Karpas-422 (cell line): ENCODE results near the gene PDSS1. TPM values are rescaled to one million over a fixed set of nuclear protein-coding genes. Genes with fewer than 3 reads are reported as not detected.
A peak's percentile ranks its signal among the peaks of the same experiment; 100 is the strongest.

Experiments
- DNase-seq: peaks from one replicate; pipeline ENCODE4 v3.0.0-alpha.2; 2015
- H2AFZ ChIP-seq: fragments of 200-600 bp; sonication (generic); 2 replicates; pipeline ENCODE4 v1.6.1; 2014; ENCODE audit warnings: antibody characterized with exemption, low read length, mixed read lengths
- H3K27ac ChIP-seq: fragments of 200-600 bp; sonication (generic); 2 replicates; pipeline ENCODE4 v1.5.1; 2014; ENCODE audit warnings: mild to moderate bottlenecking, low read length, moderate library complexity
- H3K27me3 ChIP-seq: fragments of 200-600 bp; sonication (generic); 2 replicates; pipeline ENCODE4 v1.6.1; 2014; ENCODE audit warnings: low read length, mixed read lengths
- H3K36me3 ChIP-seq: fragments of 200-600 bp; sonication (generic); 2 replicates; pipeline ENCODE4 v1.6.1; 2014; ENCODE audit warnings: low read length, mixed read lengths; ENCODE audit not compliant: insufficient read depth
- H3K4me1 ChIP-seq: fragments of 200-600 bp; sonication (generic); 2 replicates; pipeline ENCODE4 v1.6.1; 2014; ENCODE audit warnings: mild to moderate bottlenecking, low read length, mixed read lengths
- H3K4me2 ChIP-seq: fragments of 200-600 bp; sonication (generic); 2 replicates; pipeline ENCODE4 v1.6.1; 2014; ENCODE audit warnings: low read length, low read depth, mild to moderate bottlenecking; ENCODE audit not compliant: poor library complexity, severe bottlenecking
- H3K4me3 ChIP-seq: fragments of 200-600 bp; sonication (generic); 2 replicates; pipeline ENCODE4 v1.5.1; 2014; ENCODE audit warnings: mild to moderate bottlenecking, antibody characterized with exemption, low read length, mixed read lengths
- H3K79me2 ChIP-seq: fragments of 200-600 bp; sonication (generic); 2 replicates; pipeline ENCODE4 v1.6.1; 2014; ENCODE audit warnings: mild to moderate bottlenecking, low read length, mixed read lengths
- H3K9ac ChIP-seq: fragments of 200-600 bp; sonication (generic); 2 replicates; pipeline ENCODE4 v1.6.0; 2014; ENCODE audit warnings: low read length
- H3K9me2 ChIP-seq: fragments of 200-600 bp; sonication (generic), shearing (Covaris generic); replicated peaks from 2 replicates; pipeline ENCODE4 v1.6.0; 2014; ENCODE audit warnings: mild to moderate bottlenecking, low read length, moderate library complexity; ENCODE audit not compliant: insufficient read depth
- H3K9me3 ChIP-seq: fragments of 300-700, 200-600 bp; sonication (generic); 2 replicates; pipeline ENCODE4 v1.6.1; 2014; ENCODE audit warnings: low read length, mixed read lengths
- H4K20me1 ChIP-seq: fragments of 200-600 bp; sonication (generic); 2 replicates; pipeline ENCODE4 v1.6.1; 2014; ENCODE audit warnings: mild to moderate bottlenecking, antibody characterized with exemption, low read length, low read depth; ENCODE audit not compliant: insufficient read depth
- total RNA-seq: library from RNA; depleted of rRNA; stranded (reverse); fragments of >200 nt; shearing (Covaris generic); gene quantifications from 2 replicates; pipeline ENCODE4 v1.2.3, GENCODE V29; 2014; ENCODE audit warnings: low replicate concordance

PDSS1 gene
- total RNA-seq, 1 experiment from 2014 or later = 13.6 TPM

DNA sequence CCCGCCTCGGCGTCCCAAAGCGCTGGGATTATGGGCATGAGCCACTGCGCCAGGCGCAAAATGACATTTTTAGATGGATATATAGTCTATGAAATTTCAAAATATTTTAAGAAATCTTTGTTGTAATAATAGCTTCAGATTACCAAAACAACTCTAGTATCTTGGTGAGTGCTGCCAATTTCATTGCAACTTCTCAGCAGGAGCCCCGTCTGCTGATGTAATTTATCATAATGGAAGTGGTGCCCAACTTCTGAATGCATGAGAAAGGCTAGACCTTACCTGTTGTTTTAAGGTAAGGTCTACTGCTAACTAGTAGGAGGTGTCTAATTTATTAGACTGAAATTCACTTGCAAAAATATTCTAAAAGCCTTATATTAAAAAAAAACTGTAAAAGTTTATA, 20.0 kb downstream of the PDSS1 start:
- Histone ChIP-seq H3K9me2 (no peaks in the 10 kb centered on the region), H3K36me3 (peaks cover 36% of the 10 kb centered on the region; the same call in 1 of the 2 replicates), H4K20me1 (no peaks in the 10 kb centered on the region; the same call in 1 of the 2 replicates), H3K27me3 (no peaks in the 10 kb centered on the region), H3K9ac (no peak overlapping the region), H2AFZ (no peak overlapping the region), H3K9me3 (no peaks in the 10 kb centered on the region), H3K4me2 (no peak overlapping the region), H3K4me3 (no peak overlapping the region), H3K4me1 (no peaks in the 10 kb centered on the region), H3K27ac (no peak overlapping the region), H3K79me2 (peaks cover 49% of the 10 kb centered on the region)
- no peak for DNase-seq

DNA sequence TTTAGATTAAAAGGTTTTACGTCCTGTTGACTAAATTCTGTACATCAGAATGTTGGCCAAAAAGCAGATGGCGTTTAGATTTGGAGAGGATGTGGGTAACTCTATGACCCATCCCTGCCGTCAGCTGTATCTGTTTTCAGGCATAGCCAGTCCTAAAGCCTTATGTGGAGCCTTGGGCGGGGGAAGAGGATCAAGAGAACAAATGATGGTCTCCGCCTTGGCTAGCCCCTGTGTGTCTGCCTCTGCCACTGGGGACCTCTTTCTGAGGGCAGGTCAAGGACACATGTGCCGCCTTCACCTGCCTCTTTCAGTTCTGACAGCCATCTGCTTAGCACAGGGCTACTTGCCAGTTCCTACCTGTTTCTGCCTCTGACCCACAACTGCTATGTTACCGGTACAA, 24.1 kb downstream of the PDSS1 start:
- Histone ChIP-seq H3K4me3 (no peak overlapping the region), H3K4me1 (peaks cover 6% of the 10 kb centered on the region), H3K4me2 (no peak overlapping the region), H2AFZ (no peak overlapping the region), H4K20me1 (no peaks in the 10 kb centered on the region; the same call in 1 of the 2 replicates), H3K9me3 (no peaks in the 10 kb centered on the region), H3K36me3 (peaks cover 34% of the 10 kb centered on the region; the same call in 1 of the 2 replicates), H3K27me3 (no peaks in the 10 kb centered on the region), H3K9ac (no peak overlapping the region), H3K27ac (no peak overlapping the region), H3K9me2 (no peaks in the 10 kb centered on the region), H3K79me2 (peaks cover 37% of the 10 kb centered on the region)
- no peak for DNase-seq

DNA sequence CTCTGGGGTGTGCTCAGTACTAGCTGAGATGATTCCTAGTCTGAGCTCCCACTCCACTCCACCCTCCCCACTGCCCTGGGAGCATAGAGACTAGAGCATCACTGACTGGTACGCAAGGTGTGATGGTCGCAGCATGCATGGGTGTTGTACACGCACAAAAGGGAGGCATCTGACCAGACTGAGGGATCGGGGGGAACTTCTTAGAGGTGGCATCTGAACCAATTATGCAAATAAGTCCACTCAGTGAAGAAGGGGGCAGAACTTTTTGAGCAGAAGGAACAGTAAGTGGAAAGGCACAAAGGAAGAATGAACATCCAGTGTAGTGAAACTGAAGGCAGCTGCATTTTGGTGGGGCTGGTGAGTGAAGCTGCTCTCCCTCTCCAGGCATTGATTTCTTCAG, 25.5 kb downstream of the PDSS1 start:
- Histone ChIP-seq H3K27ac (no peak overlapping the region), H3K4me2 (no peak overlapping the region), H3K4me1 (peaks cover 7% of the 10 kb centered on the region), H3K9ac (no peak overlapping the region), H2AFZ (no peak overlapping the region), H3K36me3 (peaks cover 37% of the 10 kb centered on the region; the same call in 1 of the 2 replicates), H3K79me2 (peaks cover 33% of the 10 kb centered on the region), H3K9me2 (no peaks in the 10 kb centered on the region), H3K27me3 (no peaks in the 10 kb centered on the region), H4K20me1 (no peaks in the 10 kb centered on the region; the same call in 1 of the 2 replicates), H3K9me3 (no peaks in the 10 kb centered on the region), H3K4me3 (no peak overlapping the region)
- DNase-seq = no peak

DNA sequence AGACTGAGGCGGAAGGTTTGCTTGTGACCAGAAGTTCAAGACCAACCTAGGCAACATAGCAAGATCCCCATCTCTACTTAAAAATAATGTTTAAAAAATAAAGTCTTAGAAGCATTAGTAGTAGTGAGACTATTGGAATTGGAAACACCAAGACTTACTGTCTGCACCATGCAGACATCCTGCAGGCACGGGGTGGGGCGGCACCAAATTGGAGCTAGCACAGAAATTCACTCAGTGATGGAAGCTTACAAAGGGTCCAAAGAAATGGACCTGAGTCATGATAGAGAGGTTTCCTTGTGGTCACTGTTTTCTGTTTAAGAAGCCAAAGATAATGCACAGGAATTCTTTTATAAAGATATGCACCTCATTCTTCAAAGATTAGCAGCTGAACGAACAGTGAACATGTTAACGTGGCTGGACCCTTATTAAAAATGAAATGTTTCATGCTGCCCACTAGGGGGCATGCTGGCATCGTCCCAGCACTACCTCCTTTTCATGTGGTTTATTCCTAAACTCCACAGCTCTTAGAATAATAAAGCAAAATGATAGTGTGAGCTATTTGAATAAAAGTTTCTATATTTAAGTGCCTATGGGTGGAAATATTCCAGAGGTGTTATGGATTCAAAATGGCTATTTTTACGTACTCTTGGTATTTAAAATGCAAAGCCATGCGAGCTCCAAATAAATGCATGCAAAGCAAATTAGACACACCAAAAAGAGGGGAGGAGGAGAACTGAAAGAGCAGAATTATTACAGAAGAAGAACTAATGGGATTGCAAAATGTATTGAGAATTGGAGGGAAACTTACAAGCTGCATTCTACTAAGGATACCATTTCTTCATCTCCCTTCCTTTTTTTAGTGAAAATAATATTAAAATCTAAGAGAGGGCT, 28.6 kb downstream of the PDSS1 start:
- Histone ChIP-seq H3K36me3 (peaks cover 37% of the 10 kb centered on the region), H3K27me3 (no peaks in the 10 kb centered on the region), H3K79me2 (peaks cover 21% of the 10 kb centered on the region), H3K4me3 (no peak overlapping the region), H3K4me1 (peaks cover 9% of the 10 kb centered on the region), H3K27ac (no peak overlapping the region), H3K9me2 (no peaks in the 10 kb centered on the region), H3K9ac (no peak overlapping the region), H3K9me3 (no peaks in the 10 kb centered on the region), H3K4me2 (no peak overlapping the region), H2AFZ (no peak overlapping the region), H4K20me1 (no peaks in the 10 kb centered on the region; the same call in 1 of the 2 replicates)
- DNase-seq = peak; percentile 83

DNA sequence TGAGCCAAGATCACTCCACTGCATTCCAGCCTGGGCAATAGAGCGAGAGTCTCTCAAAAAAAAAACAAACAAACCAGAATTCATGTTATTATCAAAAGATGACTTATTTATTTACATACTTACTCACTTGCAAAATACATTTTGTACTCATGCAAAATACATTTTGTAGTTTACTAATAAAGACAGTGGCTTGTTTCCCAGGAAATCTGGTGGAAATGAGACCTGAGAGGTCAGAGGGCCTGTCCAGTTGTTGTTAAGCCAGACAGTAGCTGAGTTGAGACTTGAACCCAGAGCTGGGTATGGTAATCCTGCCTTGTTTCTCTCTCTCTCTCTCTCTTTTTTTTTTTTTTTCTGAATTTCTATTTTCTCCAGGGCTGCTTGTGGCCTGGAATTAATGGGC, 29.5 kb downstream of the PDSS1 start:
- no peak for DNase-seq
- no peaks in the 10 kb centered on the region for H3K9me2 ChIP-seq
- no peaks in the 10 kb centered on the region for H3K27me3 ChIP-seq
- no peaks in the 10 kb centered on the region for H4K20me1 ChIP-seq
- no peaks in the 10 kb centered on the region for H3K9me3 ChIP-seq
- peaks cover 18% of the 10 kb centered on the region for H3K79me2 ChIP-seq
- H3K4me2 ChIP-seq = no peak overlapping the region
- peaks cover 32% of the 10 kb centered on the region for H3K36me3 ChIP-seq
- H3K4me3 ChIP-seq = no peak overlapping the region
- H2AFZ ChIP-seq = no peak overlapping the region
- H3K4me1 ChIP-seq = peaks cover 9% of the 10 kb centered on the region
- no peak overlapping the region for H3K27ac ChIP-seq
- H3K9ac ChIP-seq = no peak overlapping the region

DNA sequence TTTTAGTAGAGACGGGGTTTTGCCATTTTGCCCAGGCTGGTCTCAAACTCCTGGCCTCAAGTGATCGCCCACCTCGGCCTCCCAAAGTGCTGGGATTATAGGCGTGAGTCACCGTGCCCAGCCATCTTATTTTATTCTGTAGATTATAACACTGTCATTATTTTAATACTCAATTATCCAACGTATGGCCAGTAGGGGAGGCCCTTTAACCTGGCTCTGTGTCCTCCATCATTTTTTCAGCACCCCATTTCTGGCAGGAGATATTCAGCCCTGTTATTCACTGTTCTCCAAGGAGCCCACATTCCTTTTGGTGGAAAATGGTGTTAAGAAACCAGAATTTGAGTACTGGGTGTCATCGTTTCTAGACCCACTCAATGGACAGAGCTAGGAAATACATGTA, 31.5 kb downstream of the PDSS1 start:
- peaks cover 9% of the 10 kb centered on the region for H3K4me1 ChIP-seq
- no peaks in the 10 kb centered on the region for H3K27me3 ChIP-seq
- no peaks in the 10 kb centered on the region for H3K9me2 ChIP-seq
- no peak overlapping the region for H3K9ac ChIP-seq
- no peaks in the 10 kb centered on the region for H3K9me3 ChIP-seq
- no peak overlapping the region for H3K4me3 ChIP-seq
- no peaks in the 10 kb centered on the region for H4K20me1 ChIP-seq
- peaks cover 41% of the 10 kb centered on the region for H3K36me3 ChIP-seq
- H3K27ac ChIP-seq = no peak overlapping the region
- H3K79me2 ChIP-seq = peaks cover 18% of the 10 kb centered on the region
- no peak overlapping the region for H3K4me2 ChIP-seq
- no peak overlapping the region for H2AFZ ChIP-seq
- DNase-seq = no peak

DNA sequence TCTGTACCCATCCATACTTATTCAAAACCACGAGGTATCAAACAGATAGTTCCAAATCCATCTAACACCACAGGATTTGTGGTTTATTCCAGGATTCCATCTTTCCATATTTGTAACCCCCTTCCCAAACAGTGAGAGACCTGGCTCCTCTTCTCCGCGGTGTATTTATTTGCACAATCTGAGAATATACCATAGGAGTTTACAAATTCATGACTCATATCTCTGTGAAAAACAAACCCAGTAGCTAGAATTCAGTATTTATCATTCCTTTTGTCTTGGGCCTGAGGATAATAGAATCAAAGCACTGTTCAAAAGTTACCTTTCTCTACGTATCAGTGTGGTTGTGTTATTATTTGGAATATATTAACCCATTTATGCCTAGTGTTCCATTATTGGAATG, 31.9 kb downstream of the PDSS1 start:
- H3K4me3 ChIP-seq = no peak overlapping the region
- no peak overlapping the region for H3K27ac ChIP-seq
- peaks cover 18% of the 10 kb centered on the region for H3K79me2 ChIP-seq
- no peak overlapping the region for H3K9ac ChIP-seq
- H3K9me2 ChIP-seq = no peaks in the 10 kb centered on the region
- H4K20me1 ChIP-seq = no peaks in the 10 kb centered on the region
- H3K36me3 ChIP-seq = peaks cover 41% of the 10 kb centered on the region
- no peaks in the 10 kb centered on the region for H3K27me3 ChIP-seq
- H3K4me1 ChIP-seq = peaks cover 9% of the 10 kb centered on the region
- no peak for DNase-seq
- no peak overlapping the region for H2AFZ ChIP-seq
- H3K9me3 ChIP-seq = no peaks in the 10 kb centered on the region
- no peak overlapping the region for H3K4me2 ChIP-seq

DNA sequence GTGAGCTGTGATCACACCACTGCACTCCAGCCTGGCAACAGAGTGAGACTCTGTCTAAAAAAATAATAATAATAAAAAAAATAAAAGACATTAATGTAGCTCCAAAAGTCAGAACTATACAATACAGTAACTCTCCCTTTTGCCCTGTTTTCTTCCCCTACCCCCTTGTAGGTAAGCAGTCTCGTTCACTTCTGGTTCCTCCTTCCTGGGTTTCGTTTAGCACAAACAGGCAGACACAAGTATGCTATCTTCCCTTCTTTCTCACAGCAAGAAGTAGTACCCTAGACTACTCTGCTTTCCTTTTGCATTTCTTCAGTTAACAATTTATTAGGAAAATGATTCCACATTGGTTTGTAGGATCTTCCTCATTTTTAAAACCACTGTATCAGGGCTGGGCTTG, 33.1 kb downstream of the PDSS1 start:
- Histone ChIP-seq H3K36me3 (peaks cover 48% of the 10 kb centered on the region), H3K9me3 (no peaks in the 10 kb centered on the region), H3K79me2 (peaks cover 23% of the 10 kb centered on the region), H3K9ac (no peak overlapping the region), H3K4me1 (peaks cover 9% of the 10 kb centered on the region), H4K20me1 (no peaks in the 10 kb centered on the region), H2AFZ (no peak overlapping the region), H3K27me3 (no peaks in the 10 kb centered on the region), H3K4me3 (no peak overlapping the region), H3K27ac (no peak overlapping the region), H3K9me2 (no peaks in the 10 kb centered on the region), H3K4me2 (no peak overlapping the region)
- no peak for DNase-seq
